ENCODE data around the gene NLRP1.

GRCh38 chr17:5468075-5468473 lies 116.2 kb downstream of the NLRP1 start:
- TF ChIP-seq CTCF (IDR thresholded peaks at IDR 0.05) (no peak), EZH2 (IDR thresholded peaks at IDR 0.05) (no peak)

Data from neural progenitor cell (in vitro differentiated cells).